Transverse colon (tissue), 4 donors: ENCODE results near the gene AP4S1.

Experiments used
- CTCF ChIP-seq, 5 experiments: fragments of 200-600 bp in 3 of 5; fragments of 450-650 bp in 2 of 5; sonication (generic) in 3 of 5; IDR thresholded peaks; 1 replicate in 2 of 5; 2 replicates in 3 of 5; pipeline ENCODE4 v1.5.1; 2016 to 2017; ENCODE audit warnings: antibody characterized with exemption in 5 of 5, inconsistent platforms in 3 of 5, mild to moderate bottlenecking in 2 of 5, moderate library complexity in 1 of 5
- EP300 ChIP-seq: sonication (generic); formaldehyde crosslinking; IDR thresholded peaks from one replicate; pipeline ENCODE4 v1.6.1; 2017; ENCODE audit warnings: antibody characterized with exemption, low read depth
- POLR2AphosphoS5 ChIP-seq, 3 donors: sonication (generic); formaldehyde crosslinking; IDR thresholded peaks; one replicate each; pipeline ENCODE4 v1.6.1; 2016; ENCODE audit warnings: antibody characterized with exemption in 3 of 3

- TF ChIP-seq EP300 (no peak), CTCF (IDR thresholded peaks at IDR 0.05) (no peak), POLR2AphosphoS5 (IDR thresholded peaks at IDR 0.05) (no peak)
Observed at GRCh38 chr14:31022386-31022785, 3.1 kb upstream of the AP4S1 start.
